Bronchial epithelial cell (primary cell): ENCODE data around the gene HAUS8. TPM values are rescaled to one million over a fixed set of nuclear protein-coding genes. Genes with fewer than 3 reads are reported as not detected.

Experiments
- DNase-seq: peaks from one replicate; pipeline ENCODE4 v3.0.0-alpha.2; 2010; ENCODE audit warnings: low read depth
- FAIRE-seq: peaks from 2 replicates; lab custom pipeline; 2011; peaks lifted over from hg19 to GRCh38; lab: Jason Lieb, UNC
- H3K27me3 ChIP-seq: 2 replicates; pipeline ENCODE4 v1.5.1; 2011; ENCODE audit warnings: low read length; ENCODE audit not compliant: control insufficient read depth, insufficient read depth
- H3K36me3 ChIP-seq: 2 replicates; pipeline ENCODE4 v1.5.1; 2011; ENCODE audit warnings: low read length; ENCODE audit not compliant: control insufficient read depth, insufficient read depth
- H3K4me3 ChIP-seq: 2 replicates; pipeline ENCODE4 v1.5.1; 2011; ENCODE audit warnings: mild to moderate bottlenecking, low read depth, low read length, control low read depth
- CTCF ChIP-seq: IDR thresholded peaks from 2 replicates; pipeline ENCODE4 v1.5.1; 2011; ENCODE audit warnings: mild to moderate bottlenecking, moderate library complexity, low read length, control low read depth, inconsistent platforms; ENCODE audit not compliant: insufficient read depth, severe bottlenecking
- total RNA-seq: library from RNA; depleted of rRNA; stranded (reverse); fragments of >200 nt; gene quantifications from 2 replicates; pipeline ENCODE4 v1.2.1, GENCODE V29; 2014

Gene HAUS8
- total RNA-seq, 1 donor from 2014 or later, result 1.3 TPM

- TF ChIP-seq CTCF, result no peak
- H3K36me3 ChIP-seq, result no peaks in the 10 kb centered on the region
- no peak overlapping the region for H3K4me3 ChIP-seq
- no peaks in the 10 kb centered on the region for H3K27me3 ChIP-seq
- DNase-seq, result no peak
- FAIRE-seq, result no peak
Measured at GRCh38 chr19:17004386-17004785, 70.9 kb downstream of the HAUS8 start.

GRCh38 chr19:17002455-17002854, 72.8 kb downstream of the HAUS8 start:
- no peak for FAIRE-seq
- H3K4me3 ChIP-seq, result no peak overlapping the region
- TF ChIP-seq CTCF, result no peak

GRCh38 chr19:17001603-17002183, 73.6 kb downstream of the HAUS8 start:
- Histone ChIP-seq H3K27me3 (no peaks in the 10 kb centered on the region), H3K4me3 (no peak overlapping the region), H3K36me3 (no peaks in the 10 kb centered on the region)
- DNase-seq (no peak), FAIRE-seq (no peak)
- no peak for TF ChIP-seq CTCF

More at GRCh38 chr19:17002455-17002854, 72.8 kb downstream of the HAUS8 start:
- H3K27me3 ChIP-seq, result no peaks in the 10 kb centered on the region
- DNase-seq, result no peak
- no peaks in the 10 kb centered on the region for H3K36me3 ChIP-seq

Other genes with a start within 250 kb of the HAUS8 start
- 18.4 and 28.8 TPM in 2 replicates for gene SIN3B, start 246.1 kb downstream of the HAUS8 start, total RNA-seq
- under 0.01 TPM in 1 of 2 replicates, not detected in the other for gene F2RL3, start 186.5 kb downstream of the HAUS8 start, total RNA-seq
- gene CPAMD8, start 48.6 kb downstream of the HAUS8 start, total RNA-seq, result 0.53 and 1.9 TPM in 2 replicates
- gene MYO9B, start 325 bp upstream of the HAUS8 start, total RNA-seq, result 15.5 and 21.9 TPM in 2 replicates
- gene USE1, start 139.9 kb upstream of the HAUS8 start, total RNA-seq, result 8.3 and 11.8 TPM in 2 replicates
- 2.0 and 3.2 TPM in 2 replicates for gene OCEL1, start 150.8 kb upstream of the HAUS8 start, total RNA-seq
- 93.8 and 124 TPM in 2 replicates for gene NR2F6, start 170.5 kb upstream of the HAUS8 start, total RNA-seq
- gene USHBP1, start 189.3 kb upstream of the HAUS8 start, total RNA-seq, result 0.13 TPM in 1 of 2 replicates, not detected in the other
- 45.8 and 60.9 TPM in 2 replicates for gene BABAM1, start 192.0 kb upstream of the HAUS8 start, total RNA-seq
- 0.38 and 0.53 TPM in 2 replicates for gene ANKLE1, start 206.4 kb upstream of the HAUS8 start, total RNA-seq
- 6.1 and 9.9 TPM in 2 replicates for gene ABHD8, start 228.0 kb upstream of the HAUS8 start, total RNA-seq
- gene MRPL34, start 230.4 kb upstream of the HAUS8 start, total RNA-seq, result 23.7 and 24.3 TPM in 2 replicates
- gene DDA1, start 234.1 kb upstream of the HAUS8 start, total RNA-seq, result 9.0 and 21.1 TPM in 2 replicates